Measurements from ENCODE around the gene SCFD2.

The SCFD2 gene

GRCh38 chr4:52907510-52907909, 458.4 kb downstream of the SCFD2 start:
- DNase-seq, result no peak

- DNase-seq, result no peak
These were observed 461.4 kb downstream of the SCFD2 start for GRCh38 chr4:52904421-52904820.

- no peak for DNase-seq
These were observed 462.6 kb downstream of the SCFD2 start for GRCh38 chr4:52903273-52903672.

- DNase-seq, result no peak
These were observed 471.4 kb downstream of the SCFD2 start for GRCh38 chr4:52894443-52894842.

- DNase-seq, result no peak
These were observed 473.0 kb downstream of the SCFD2 start for GRCh38 chr4:52892880-52893279.

- DNase-seq, result no peak
These were observed 474.1 kb downstream of the SCFD2 start for GRCh38 chr4:52891743-52892142.

- DNase-seq, result no peak
These were observed 475.4 kb downstream of the SCFD2 start for GRCh38 chr4:52890521-52890791.

- DNase-seq, result no peak
These were observed 475.9 kb downstream of the SCFD2 start for GRCh38 chr4:52889778-52890520.

- DNase-seq, result no peak
These were observed 476.5 kb downstream of the SCFD2 start for GRCh38 chr4:52889354-52889753.

- DNase-seq, result no peak
These were observed 480.9 kb downstream of the SCFD2 start for GRCh38 chr4:52884994-52885393.

GRCh38 chr4:52883707-52884669, 481.9 kb downstream of the SCFD2 start:
- DNase-seq, result no peak

- no peak for DNase-seq
These were observed 482.7 kb downstream of the SCFD2 start for GRCh38 chr4:52883183-52883621.

GRCh38 chr4:52880994-52881393, 484.9 kb downstream of the SCFD2 start:
- DNase-seq, result no peak

GRCh38 chr4:52879471-52879870, 486.4 kb downstream of the SCFD2 start:
- DNase-seq, result no peak

- DNase-seq, result no peak
These were observed 488.2 kb downstream of the SCFD2 start for GRCh38 chr4:52877694-52878093.

- no peak for DNase-seq
These were observed 488.8 kb downstream of the SCFD2 start for GRCh38 chr4:52877036-52877435.

- no peak for DNase-seq
These were observed 489.8 kb downstream of the SCFD2 start for GRCh38 chr4:52876069-52876468.

GRCh38 chr4:52874948-52875347, 490.9 kb downstream of the SCFD2 start:
- DNase-seq, result no peak

- DNase-seq, result no peak
These were observed 492.0 kb downstream of the SCFD2 start for GRCh38 chr4:52873861-52874343.

- no peak for DNase-seq
These were observed 492.7 kb downstream of the SCFD2 start for GRCh38 chr4:52873191-52873590.

- DNase-seq, result no peak
These were observed 495.6 kb downstream of the SCFD2 start for GRCh38 chr4:52870225-52870624.

- DNase-seq, result no peak
These were observed 496.2 kb downstream of the SCFD2 start for GRCh38 chr4:52869656-52870055.

GRCh38 chr4:52869196-52869595, 496.7 kb downstream of the SCFD2 start:
- no peak for DNase-seq

GRCh38 chr4:52868133-52868532, 497.7 kb downstream of the SCFD2 start:
- no peak for DNase-seq

Measured in CD4-positive, alpha-beta T cell treated with Interferon alpha-2 for 1 hour (primary cell).